Measurements from ENCODE around the gene PRKCB.
"Not testable (repeated sequence)": the region's sequence is repeated elsewhere in the genome, so short reads cannot be mapped to it uniquely, and the experiment has no call there.

Gene PRKCB

DNA sequence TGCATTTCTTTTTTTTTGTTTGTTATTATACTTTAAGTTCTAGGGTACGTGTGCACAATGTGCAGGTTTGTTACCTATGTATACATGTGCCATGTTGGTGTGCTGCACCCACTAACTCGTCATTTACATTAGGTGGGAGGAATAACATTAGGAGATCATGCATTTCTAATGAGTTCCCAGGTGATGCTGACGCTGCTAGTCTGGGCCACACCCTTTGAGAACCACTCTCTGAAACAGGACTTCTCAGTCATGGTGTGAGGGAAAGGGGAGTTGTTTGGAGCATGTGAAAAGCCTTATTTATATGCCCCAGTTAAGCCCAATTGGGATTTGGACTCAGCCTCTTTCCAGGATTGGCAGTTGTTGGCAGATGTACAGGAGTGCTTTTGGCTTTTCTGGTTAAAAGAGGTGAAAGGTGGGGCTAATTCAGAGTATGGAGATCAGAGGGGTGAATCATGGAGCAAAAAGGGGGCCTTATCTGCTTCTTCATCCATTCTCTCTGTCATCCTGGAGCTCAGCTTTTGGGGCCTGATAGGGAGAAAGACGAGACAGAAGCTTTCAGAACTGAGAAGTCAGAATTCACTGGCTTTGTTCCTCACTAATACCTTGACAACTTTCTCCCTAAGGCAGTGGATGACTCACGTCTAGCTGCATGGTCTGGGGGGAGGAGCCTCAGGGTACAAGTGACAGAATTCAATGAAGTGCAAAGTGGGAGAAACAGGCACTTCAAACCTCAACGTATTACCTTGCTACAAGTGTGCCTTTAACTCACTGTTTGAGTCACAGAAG is 240.3 kb downstream of the PRKCB start:
- no peak for DNase-seq (ENCODE audit: low read depth in 2 of 3, low spot score in 2 of 3)

DNA sequence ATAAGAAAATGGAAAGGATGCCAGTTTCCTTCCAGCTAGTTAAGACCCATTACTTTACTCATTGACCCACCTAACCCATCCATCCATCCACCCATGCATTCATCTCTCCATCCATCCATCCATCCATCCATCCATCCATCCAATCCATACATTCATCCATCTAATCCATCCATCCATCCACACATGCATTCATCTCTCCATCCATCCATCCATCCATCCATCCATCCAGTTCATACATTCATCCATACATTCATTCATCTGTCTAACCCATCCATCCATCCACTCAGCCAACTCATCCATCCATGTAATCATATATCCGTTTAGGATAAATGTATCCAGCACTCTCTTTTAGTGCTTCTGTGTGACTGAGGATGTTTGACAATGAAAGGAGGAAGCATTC is 241.5 kb downstream of the PRKCB start:
- DNase-seq (ENCODE audit: low read depth in 2 of 3, low spot score in 2 of 3), result no peak

DNA sequence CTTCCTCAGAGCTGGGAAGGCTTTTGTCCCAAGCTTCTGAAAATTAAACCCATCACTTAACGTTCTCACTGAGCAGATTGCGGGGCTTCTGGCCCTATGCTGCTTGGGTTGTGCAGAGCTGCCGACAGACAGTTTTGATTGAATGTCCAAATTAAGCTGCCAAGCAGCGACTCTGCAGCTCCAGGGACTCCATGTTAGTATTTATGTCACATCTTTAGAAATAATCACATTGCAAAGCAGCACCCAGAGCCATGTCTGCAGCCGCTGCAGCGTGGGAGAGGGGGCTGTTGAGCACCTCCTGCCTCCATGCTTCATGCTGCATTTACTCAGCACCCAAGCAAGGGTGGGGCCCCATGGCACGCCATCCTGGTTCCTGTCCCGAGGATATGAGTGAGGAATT is 242.2 kb downstream of the PRKCB start:
- no peak for DNase-seq (ENCODE audit: low read depth in 2 of 3, low spot score in 2 of 3)

DNA sequence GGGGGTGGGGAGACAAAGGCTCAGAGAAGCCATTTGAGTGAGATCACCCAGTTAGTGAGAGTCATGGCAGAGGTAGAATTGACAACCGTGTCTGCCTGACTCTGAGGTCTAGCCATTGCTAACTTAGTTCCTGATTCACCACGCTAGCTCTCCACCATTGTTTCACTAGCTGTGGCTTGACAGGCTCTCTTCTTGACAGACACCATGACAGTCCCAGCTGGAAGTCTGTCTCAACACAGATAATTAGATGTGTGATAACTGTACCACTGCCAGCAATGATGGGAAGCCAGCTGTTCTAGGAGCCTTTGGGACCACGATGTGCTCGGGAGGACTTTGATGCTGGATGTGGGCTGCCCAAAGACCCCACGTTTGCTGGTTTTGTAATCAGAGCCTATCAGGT is 249.9 kb downstream of the PRKCB start:
- DNase-seq (ENCODE audit: low read depth in 2 of 3, low spot score in 2 of 3), result no peak

DNA sequence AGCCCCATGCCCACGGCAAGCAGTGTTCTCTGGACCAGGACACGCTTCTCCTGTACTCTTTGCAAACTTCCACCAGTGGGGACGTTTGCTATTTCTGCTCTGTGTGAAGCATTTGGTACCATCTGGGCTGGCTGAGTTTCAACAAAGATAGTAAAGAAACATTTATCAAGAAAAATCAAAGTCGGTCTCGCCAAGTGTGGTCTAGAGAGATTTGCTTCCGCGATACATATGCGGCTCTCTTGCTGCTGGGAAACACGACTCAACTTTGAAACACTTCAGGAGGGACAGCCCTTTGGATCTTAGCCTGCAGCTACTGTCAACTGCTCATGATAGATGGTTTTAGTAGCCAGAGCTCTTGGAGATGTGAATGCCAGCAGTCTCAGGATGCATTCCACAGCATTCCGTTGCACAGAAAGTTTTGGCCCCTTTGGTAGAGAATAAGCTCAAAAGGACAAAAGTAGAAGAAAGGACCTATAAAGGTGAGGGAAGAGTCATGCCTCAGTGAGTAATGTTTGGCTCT is 252.2 kb downstream of the PRKCB start:
- no peak for DNase-seq (ENCODE audit: low read depth in 2 of 3, low spot score in 2 of 3)

DNA sequence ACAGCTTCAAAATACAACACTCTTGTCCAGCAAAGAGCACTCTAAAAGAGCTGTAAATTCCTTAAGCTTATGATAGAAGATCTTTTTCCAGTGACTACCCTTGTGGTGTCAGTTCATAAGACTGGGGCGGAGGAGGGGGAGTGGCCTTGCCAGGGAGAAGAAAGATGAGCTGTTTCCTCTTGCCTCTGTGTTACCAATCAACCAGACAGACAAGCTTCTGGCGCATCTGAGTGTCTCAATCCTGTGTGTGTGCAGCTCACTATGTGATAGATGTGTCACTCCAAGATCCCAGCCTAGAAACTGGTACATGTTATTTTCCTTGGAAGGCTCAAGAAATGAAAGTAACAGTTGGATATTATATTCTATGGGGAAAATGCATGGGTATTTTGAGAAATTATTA is 253.0 kb downstream of the PRKCB start:
- no peak for DNase-seq (ENCODE audit: low read depth in 2 of 3, low spot score in 2 of 3)

DNA sequence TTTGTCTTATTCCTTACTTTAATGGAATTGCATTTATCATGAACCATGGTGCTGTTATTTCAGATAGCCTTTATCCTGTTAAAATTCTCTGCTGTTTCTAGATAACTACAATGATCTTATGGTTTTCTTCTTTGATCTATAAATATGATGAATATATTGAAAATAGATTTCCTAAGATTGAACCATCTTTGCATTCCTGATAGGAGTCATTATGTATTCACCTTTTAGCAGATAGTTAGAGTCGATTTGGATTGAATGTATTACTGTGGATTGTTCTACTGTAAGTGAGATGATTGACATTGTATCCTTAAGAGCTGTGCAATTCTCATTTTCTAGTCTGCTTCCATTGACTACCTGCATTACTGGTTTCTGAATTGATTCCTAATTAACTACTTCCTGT is 255.3 kb downstream of the PRKCB start:
- DNase-seq (ENCODE audit: low read depth in 2 of 3, low spot score in 2 of 3), result no peak

DNA sequence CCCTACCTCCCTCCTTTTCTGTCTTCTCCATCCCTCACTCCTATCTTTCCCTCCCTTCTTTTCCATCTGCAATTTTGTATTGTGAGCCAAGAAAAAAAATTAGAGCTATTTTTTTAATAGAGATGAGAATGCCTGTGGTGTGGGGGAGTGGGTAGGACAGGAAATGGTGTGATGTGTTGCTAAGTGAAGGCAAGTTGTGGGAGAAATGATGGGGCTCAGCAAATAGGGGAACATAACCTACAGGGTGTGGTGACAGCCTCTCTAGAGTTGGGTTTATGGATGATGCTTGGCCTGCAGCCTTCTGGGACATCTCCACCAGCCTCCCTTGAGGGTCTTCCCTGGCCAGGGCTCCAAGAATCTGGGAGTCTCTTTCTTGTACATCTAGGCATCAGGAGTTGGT is 257.3 kb downstream of the PRKCB start:
- no peak for DNase-seq (ENCODE audit: low read depth in 2 of 3, low spot score in 2 of 3)

DNA sequence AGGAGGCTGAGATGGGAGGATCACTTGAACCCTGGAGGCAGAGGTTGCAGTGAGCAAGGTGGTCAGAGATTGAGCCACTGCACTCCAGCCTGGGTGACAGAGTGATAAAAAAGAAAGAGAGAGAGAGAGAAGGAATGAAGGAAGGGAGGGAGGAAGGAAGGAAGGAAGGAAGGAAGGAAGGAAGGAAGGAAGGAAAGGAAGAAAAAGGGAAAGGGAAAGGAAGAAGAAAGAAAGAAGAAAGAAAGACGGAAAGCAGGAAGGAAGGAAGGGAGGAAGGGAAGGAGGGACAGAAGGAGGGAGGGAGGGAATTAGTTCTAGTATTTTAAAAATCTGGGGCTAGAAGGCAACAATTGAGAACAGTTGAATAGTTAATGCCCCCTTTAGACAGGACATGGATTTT is 258.9 kb downstream of the PRKCB start:
- no peak for DNase-seq (ENCODE audit: low read depth in 2 of 3, low spot score in 2 of 3)

DNA sequence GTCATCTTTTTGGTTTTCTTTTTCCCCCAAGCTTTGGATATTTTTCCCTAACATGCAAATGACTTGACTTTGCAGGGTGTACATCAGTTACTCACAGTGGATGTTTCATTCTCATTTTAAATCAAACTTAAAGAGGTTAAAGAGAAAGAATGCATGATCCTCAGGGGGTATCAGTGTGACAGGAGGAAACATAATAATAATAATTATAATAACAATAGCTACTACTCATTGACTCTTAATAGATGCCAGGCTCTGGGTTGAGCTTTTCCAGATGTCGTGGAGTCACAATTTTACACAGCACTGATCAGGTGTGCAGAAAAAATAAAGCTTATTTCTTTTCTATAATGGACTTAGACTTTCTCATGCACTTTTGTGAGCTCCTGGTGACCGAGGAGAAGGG is 263.1 kb downstream of the PRKCB start:
- no peak for DNase-seq (ENCODE audit: low read depth in 2 of 3, low spot score in 2 of 3)

DNA sequence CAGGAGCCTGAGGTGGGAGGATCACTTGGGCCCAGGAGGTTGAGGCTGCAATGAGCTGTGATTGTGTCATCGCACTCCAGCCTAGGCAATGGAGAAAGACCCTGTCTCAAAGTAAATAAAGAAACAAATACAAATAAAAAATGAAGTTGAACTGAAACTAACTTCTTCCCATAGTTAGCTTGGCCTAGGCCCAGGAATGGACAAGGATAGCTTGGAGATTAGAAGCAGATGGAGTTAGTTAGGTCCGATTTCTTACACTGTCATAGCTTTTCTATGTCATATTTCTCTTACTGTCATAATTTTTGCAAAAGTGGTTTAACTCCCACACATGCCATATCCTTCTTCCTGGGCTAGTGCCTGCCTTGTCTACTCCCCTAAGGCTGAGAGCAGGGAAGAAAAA is 265.6 kb downstream of the PRKCB start:
- DNase-seq (ENCODE audit: low read depth in 2 of 3, low spot score in 2 of 3), result no peak

DNA sequence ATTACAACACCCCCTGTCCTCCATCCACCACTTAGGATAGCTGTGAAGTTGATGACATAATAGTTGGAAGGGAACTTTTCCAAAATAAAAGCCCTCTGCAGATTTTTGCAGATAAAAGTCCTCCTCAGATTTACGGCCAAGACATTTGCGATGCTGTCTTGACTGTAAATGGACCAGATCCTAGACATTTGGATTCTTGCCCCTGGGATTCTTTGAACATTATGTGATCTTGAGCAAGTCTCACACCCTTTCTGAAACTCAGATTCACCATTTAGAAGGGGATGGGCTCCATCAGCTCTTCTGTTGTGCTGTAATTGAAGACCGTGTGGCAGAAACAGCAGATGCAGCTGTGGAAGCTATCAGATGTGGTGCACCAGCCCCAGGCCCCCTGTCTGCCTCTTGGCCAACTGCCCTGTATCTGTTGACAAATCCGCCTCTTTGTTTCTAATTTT is 266.5 kb downstream of the PRKCB start:
- no peak for DNase-seq (ENCODE audit: low read depth in 2 of 3, low spot score in 2 of 3)

DNA sequence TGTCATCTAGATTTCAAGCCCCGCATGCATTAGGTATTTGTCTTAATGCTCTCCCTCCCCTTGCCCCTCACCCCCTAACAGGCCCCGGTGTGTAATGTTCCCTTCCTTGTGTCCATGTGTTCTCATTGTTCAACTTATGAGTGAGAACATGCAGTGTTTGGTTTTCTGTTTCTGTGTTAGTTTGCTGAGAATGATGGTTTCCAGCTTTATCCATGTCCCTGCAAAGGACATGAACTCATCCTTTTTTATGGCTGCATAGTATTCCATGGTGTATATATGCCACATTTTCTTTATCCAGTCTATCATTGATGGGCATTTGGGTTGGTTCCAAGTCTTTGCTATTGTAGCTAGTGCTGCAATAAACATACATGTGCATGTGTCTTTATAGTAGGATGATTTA is 269.7 kb downstream of the PRKCB start:
- not testable (repeated sequence) for DNase-seq (ENCODE audit: low read depth in 2 of 3, low spot score in 2 of 3)

DNA sequence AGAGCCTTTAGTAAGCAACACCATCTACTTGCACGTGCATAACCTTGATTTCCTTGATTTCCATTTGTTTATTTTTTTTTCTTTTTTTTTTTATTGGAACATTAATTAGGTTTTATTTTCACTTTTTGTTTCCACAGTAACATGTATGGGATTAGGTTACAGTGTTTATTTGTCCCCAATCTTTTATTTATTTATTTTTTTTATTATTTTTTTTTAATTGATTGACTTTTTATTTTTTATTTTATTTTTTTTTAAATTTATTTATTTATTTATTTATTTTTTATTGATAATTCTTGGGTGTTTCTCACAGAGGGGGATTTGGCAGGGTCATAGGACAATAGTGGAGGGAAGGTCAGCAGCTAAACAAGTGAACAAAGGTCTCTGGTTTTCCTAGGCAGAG is 272.3 kb downstream of the PRKCB start:
- not testable (repeated sequence) for DNase-seq (ENCODE audit: low read depth in 2 of 3, low spot score in 2 of 3)

DNA sequence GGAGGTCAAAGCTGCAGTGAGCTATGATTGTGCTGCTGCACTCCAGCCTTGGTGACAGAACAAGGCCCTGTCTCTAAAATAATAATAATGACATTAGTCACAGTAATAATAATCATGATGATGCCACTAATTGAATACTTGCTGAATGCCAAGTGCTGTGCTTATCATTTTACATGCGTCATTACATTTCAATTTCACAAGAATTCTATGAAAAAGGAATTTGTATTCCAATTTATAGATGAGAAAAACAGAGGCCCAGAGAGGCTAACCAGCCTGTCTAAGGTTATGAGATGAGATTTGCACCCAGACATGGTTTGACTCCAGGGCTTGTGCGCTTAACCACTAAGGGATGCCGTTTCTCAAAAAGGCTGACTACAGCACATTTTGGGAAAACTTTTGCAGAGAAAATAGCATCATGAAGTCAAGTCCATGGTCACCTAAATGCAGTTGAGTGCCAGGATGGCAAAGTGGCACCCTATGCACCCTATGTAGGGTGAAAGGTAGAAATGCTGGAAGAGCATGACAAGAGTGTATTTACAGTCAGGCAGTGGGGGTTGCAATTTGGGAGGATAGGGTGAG is 276.0 kb downstream of the PRKCB start:
- DNase-seq (ENCODE audit: low read depth in 2 of 3, low spot score in 2 of 3), result no peak

DNA sequence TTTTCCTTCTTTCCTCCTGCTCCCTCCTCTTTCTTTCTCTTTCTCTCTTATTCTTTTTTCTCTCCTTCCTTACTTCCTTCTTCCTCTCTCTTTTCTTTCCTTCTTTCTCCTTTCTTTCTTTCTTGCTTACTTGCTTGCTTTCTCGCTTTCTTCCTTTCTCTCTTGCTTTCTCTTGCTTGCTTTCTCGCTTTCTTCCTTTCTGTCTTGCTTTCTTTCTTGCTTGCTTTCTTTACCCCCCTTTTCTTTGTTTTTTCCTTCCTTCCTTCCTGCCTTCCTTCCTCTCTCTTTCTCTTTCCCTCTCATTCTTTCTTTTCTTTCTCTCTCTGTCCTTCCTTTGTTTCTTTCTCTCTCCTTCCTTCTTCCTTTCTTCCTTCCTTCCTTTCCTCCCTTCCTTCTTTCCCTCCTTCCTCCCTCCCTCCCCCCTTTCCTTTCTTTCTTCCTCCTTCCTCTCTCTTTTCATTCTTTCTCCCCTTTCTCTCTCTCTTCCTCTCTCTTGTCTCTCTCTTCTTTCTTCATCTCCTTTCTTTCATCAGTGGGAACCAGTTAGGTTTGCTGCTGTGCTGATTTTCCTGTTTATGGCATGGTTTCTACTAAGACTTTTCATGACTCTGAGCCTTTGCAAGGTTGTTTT is 277.4 kb downstream of the PRKCB start:
- no peak for DNase-seq (ENCODE audit: low read depth in 2 of 3, low spot score in 2 of 3)

DNA sequence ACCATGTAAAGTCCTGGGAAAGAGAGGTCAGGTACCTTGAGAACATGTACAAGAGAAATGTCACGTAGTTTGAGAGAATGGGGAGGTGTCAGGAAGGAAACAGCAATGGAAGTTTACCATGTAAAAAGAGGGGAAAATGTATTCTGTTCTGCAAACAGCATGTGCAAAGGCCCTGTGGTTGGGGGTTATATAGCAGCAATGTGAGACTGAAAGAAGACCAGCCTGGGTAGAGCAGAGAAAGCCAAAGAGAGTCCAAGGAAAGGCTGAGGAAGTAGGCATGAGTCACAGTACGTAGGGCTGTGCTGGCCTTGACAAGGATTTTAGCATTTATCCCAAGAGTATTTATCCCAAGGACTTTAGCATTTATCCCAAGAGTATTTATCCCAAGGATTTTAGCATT is 279.1 kb downstream of the PRKCB start:
- DNase-seq (ENCODE audit: low read depth in 2 of 3, low spot score in 2 of 3), result no peak

DNA sequence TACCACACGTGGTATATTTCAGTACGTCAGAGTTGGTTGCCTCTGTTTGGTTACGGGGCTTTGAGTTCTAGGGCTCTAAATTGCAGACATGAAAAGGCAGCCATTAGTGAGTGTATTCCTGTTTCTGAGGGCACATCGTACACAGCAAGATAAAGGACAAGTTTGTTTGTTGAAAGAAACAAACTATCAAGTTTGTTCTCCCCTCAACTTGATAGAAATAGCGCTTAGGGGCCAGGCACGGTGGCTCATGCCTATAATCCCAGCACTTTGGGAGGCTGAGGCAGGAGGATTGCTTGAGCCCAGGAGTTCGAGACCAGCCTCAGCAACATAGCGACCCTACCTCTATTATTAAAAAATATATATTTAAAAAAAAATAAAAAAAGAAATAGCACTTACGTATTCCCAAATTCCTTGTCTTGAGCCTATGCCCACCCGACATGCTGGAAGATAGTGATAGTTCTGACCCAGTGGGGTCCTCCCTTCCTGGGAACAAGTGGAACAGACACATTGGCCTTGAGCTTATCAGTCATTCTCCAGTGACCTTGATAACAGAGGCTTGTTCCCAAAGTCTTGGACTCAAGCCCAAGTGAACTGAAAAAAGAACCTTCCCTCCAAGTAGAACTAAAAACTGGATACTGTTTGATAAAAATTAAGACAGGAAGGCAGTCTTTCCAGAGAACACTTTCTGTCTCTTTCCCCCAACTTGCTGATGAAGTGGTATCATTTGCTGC is 280.4 kb downstream of the PRKCB start:
- no peak for DNase-seq (ENCODE audit: low read depth in 2 of 3, low spot score in 2 of 3)

DNA sequence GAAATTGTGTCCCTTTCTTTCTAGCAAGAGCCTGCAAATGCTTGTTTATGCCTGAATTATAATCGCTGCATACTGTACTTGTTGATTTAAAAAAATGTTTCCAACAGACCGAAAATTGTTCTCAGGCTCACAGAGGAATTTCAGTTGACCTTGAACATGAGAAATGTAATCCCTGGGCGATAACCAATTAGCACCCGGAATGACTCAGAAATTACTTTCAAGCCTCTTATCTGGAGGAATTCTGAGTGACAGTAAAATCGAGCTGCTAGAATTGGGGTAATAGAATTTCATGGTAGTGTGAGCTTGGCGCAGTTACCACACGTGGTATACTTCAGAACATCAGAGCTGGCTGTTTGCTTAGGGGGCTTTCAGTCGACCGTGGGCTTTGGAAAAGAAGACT is 281.2 kb downstream of the PRKCB start:
- no peak for DNase-seq (ENCODE audit: low read depth in 2 of 3, low spot score in 2 of 3)

DNA sequence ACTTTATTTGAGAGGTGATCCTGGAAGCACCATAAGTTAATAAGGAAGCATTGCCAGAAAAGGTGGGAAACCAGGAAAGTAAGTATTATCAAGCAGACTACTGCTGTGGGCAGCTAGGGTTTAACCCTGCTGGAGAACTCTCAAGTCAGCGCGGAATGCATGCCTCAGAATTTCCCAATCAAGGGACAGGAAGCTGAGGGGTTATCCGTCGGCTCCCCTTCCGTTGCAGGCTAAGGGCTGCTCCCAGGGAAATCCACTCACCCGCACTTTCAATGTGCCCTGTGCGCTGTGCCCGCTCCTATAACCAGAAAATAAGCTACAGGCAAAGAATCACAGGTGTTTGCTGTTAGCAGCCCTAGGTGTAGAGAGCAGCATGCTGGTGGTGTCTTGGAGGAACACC is 281.9 kb downstream of the PRKCB start:
- no peak for DNase-seq (ENCODE audit: low read depth in 2 of 3, low spot score in 2 of 3)

DNA sequence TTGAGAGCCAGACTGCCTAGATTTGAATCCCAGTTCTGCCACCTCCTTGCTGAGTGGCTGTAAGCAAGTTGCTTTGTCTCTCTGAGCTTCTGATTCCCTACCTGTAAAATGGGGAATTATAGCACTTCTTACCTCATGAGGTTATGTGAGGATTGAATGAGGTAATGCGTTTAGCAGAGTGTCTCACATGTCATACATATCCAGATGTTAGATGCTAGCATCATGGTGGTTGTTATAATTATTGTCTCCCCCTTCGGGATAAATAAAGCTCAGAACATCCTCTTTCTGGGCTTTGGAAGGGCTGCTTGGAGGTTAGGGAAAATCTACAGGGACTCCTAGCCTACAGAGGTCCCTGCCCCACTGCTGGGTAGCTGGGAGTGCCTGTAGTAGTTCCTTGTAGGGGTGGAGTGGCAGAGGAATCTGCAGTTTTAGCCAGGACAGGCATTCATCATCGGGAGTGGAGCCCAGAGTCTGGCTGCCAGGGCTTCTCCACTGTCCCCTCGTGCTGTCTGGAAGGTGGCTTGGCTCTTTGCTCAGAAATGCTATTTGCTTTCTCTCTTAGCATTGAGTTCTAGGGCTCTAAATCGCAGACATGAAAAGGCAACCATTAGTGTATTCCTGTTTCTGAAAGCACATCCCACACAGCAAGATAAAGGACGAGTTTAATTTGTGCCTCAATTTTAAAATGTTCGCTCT is 282.5 kb downstream of the PRKCB start:
- no peak for DNase-seq (ENCODE audit: low read depth in 2 of 3, low spot score in 2 of 3)

All from activated CD8-positive, alpha-beta memory T cell treated with anti-CD3 and anti-CD28 coated beads for 48 hours (primary cell).